IPS-20b (cell line): ENCODE measurements around the gene USP49.
A peak's percentile ranks its signal among the peaks of the same experiment; 100 is the strongest.
"Not testable (repeated sequence)": the region's sequence is repeated elsewhere in the genome, so short reads cannot be mapped to it uniquely, and the experiment has no call there.

Experiments
- H3K27ac ChIP-seq: one replicate; pipeline ENCODE4 v1.5.1; 2013; ENCODE audit warnings: low read length
- H3K27me3 ChIP-seq: 2 replicates; pipeline ENCODE4 v1.6.1; 2013; ENCODE audit warnings: mild to moderate bottlenecking, low read length, inconsistent platforms; ENCODE audit not compliant: insufficient read depth
- H3K36me3 ChIP-seq: 2 replicates; pipeline ENCODE4 v1.6.1; 2013; ENCODE audit warnings: low read depth, mild to moderate bottlenecking, inconsistent platforms, low read length, moderate library complexity; ENCODE audit not compliant: insufficient read depth
- H3K4me1 ChIP-seq: 2 replicates; pipeline ENCODE4 v1.6.1; 2013; ENCODE audit warnings: mild to moderate bottlenecking, control low read depth, inconsistent platforms, low read length, moderate library complexity; ENCODE audit not compliant: insufficient read depth
- H3K4me3 ChIP-seq: 2 replicates; pipeline ENCODE4 v1.5.1; 2013; ENCODE audit warnings: mild to moderate bottlenecking, low read length, inconsistent platforms
- H3K9ac ChIP-seq: 2 replicates; pipeline ENCODE4 v1.6.1; 2013; ENCODE audit warnings: low read depth, mild to moderate bottlenecking, inconsistent platforms, low read length, moderate library complexity
- H3K9me3 ChIP-seq: 2 replicates; pipeline ENCODE4 v1.6.1; 2013; ENCODE audit warnings: mild to moderate bottlenecking, low read depth, low read length, inconsistent platforms; ENCODE audit not compliant: insufficient read depth

USP49 gene

DNA sequence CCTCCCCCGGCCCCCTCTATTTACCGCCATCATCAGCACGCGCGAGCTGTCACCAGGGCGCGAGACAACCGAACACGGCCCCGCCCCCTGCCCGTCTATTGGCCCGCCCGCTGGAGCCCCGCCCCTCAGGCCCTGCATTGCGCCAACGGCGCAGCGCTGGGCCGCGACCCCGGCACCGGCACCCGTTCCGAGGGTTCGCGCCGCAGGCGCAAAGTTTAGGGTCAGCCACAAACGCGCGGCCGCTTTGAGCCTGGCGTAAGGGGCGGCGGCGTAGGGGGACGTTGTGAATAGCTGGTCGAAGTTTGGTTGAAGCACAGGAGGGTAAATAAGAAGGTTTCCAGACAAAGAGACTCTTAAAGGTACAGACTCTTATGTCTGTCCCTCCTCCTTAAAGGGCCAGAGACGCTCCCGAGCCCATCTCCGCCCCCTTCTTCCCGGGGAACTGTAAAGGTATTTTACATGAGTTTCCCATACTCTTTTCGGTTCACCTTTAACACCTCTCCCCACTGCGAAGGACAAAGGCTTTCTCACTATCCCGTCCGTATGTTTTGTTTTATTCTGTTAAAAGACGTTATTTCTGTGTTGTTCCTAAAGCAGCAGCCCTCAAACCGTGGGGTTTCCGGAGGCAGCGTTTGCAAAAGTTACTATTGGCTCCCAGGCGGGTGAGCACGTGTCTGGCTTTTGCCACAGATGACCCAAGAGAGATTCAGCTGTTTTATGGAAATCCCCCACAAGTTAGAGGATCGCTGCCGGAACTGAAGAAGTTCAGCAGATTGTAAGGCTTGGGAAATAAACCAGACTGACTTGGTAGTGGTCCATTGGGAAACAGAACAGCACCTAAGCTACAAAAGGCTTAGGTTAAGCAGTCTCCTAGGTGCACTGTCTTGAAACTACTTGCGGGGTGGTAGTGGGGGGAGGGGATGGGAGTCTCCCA, at the start of gene USP49:
USP49 (minus strand) TSS at position 76 of the 934 bp plus-strand sequence. CDS start 88,392 bp downstream, outside the sequence.
- H3K27me3 ChIP-seq = 0 out of 2 replicates have a peak, but pooled peaks cover 6% of the 10 kb centered on the region
- H3K4me1 ChIP-seq = peaks cover 16% of the 10 kb centered on the region; the same call in 1 of the 2 replicates
- peak within 1 kb of the TSS; percentile 94 for H3K9ac ChIP-seq
- no peaks in the 10 kb centered on the region for H3K36me3 ChIP-seq
- no peaks in the 10 kb centered on the region for H3K9me3 ChIP-seq
- peak within 1 kb of the TSS; percentile 92 for H3K4me3 ChIP-seq
- peak within 1 kb of the TSS; percentile 78 for H3K27ac ChIP-seq

GRCh38 chr6:41943456-41943855, 48.3 kb upstream of the USP49 start:
- H3K4me3 ChIP-seq = no peak overlapping the region
- peaks cover 20% of the 10 kb centered on the region for H3K4me1 ChIP-seq
- no peaks in the 10 kb centered on the region for H3K9me3 ChIP-seq
- H3K9ac ChIP-seq = no peak overlapping the region
- H3K27me3 ChIP-seq = peaks cover 13% of the 10 kb centered on the region; the same call in 1 of the 2 replicates
- H3K36me3 ChIP-seq = no peaks in the 10 kb centered on the region
- H3K27ac ChIP-seq = no peak overlapping the region

- H3K4me1 ChIP-seq = peaks cover 23% of the 10 kb centered on the region
- not testable (repeated sequence) for H3K9ac ChIP-seq, H3K9me3 ChIP-seq, H3K36me3 ChIP-seq, H3K4me3 ChIP-seq, H3K27ac ChIP-seq
- H3K27me3 ChIP-seq = peaks cover 13% of the 10 kb centered on the region; the same call in 1 of the 2 replicates
Measured at GRCh38 chr6:41942882-41943281, 47.7 kb upstream of the USP49 start.

- H3K27me3 ChIP-seq = peaks cover 13% of the 10 kb centered on the region; the same call in 1 of the 2 replicates
- peak overlapping the region; percentile 85 for H3K4me3 ChIP-seq
- no peak overlapping the region for H3K27ac ChIP-seq
- H3K4me1 ChIP-seq = peaks cover 23% of the 10 kb centered on the region
- H3K9me3 ChIP-seq = no peaks in the 10 kb centered on the region
- H3K36me3 ChIP-seq = no peaks in the 10 kb centered on the region
- peak overlapping the region; percentile 1; the same call in 1 of the 2 replicates for H3K9ac ChIP-seq
Measured at GRCh38 chr6:41942067-41942851, 47.1 kb upstream of the USP49 start.

DNA sequence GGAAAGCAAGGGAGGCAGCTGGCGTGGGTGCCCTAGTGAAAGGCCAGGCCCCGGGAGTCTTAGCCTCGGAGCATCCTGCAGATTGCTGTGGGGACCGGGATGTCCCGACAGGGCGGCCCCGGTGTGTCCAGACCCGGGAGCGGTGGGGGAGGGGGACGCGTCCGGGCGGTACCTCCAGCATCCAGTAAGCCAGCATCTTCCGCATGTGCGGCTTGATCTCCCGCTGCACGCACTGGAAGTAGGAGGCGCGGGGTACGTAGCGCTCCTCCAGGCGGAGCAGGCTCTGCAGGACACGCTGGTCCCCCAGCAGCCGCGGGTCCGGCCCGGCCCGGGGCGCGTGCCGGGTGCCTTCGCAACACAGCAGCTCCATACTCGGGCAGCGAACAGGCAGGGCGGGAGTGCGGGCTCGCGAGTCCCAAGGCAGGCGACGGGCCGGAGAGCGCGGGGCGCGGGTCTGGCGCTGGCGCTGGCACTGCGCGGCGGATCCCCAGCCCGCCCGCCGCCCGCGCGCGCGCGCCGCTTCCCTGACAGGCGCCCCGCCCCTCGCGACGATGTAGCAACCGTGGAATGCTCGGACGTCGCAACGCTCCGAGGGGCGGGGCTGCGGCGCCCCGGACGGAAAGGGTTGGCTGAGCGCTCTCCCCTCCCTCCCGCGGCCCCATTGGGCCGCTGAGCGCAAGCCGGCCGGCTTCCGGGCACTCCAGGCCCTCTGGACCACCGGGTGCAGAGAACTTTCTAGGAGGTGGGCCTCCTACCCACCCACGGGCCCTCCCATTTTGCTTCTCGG, 46.3 kb upstream of the USP49 start, which contains the start of gene CCND3:
CCND3 (minus strand) TSS at position 529 of the 787 bp plus-strand sequence; CDS start at position 370, 159 bp downstream.
- H3K4me1 ChIP-seq = peaks cover 23% of the 10 kb centered on the region

DNA sequence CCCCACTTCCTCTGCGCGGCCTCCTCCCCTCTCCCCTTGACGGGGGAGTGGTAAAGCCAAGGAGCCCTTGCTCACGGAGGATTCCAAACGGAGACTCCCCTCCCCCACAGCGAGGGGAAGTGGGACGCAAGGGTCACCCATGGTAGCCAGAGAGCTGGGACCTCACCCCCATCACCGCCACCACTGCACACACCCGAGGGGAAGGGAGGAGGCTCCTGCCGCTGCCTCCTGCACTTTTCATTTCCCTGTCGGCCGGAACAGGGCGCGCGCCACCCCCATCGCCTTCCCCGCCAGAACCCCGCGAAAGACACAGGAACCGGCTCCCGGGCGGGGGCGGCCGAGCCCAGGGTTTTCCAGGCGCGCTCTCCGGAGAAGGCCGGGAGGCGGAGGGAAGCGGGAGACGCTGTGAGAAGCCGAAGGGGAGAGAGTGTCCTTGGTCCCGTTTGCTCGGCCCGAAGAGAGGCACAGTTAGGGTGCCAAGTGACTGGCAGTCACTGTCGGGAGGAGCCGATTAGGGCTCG, 45.6 kb upstream of the USP49 start:
- Histone ChIP-seq H3K27ac (no peak overlapping the region), H3K27me3 (peaks cover 13% of the 10 kb centered on the region; the same call in 1 of the 2 replicates), H3K9ac (peak overlapping the region; percentile 73; the same call in 1 of the 2 replicates), H3K36me3 (peaks cover 9% of the 10 kb centered on the region), H3K9me3 (no peaks in the 10 kb centered on the region), H3K4me1 (peaks cover 23% of the 10 kb centered on the region), H3K4me3 (peak overlapping the region; percentile 85)

More for the DNA sequence above, 46.3 kb upstream of the USP49 start, which contains the start of gene CCND3:
- Histone ChIP-seq H3K27me3 (peaks cover 13% of the 10 kb centered on the region; the same call in 1 of the 2 replicates), H3K27ac (no peak within 1 kb of the TSS), H3K9ac (peak within 1 kb of the TSS; percentile 73; the same call in 1 of the 2 replicates), H3K9me3 (no peaks in the 10 kb centered on the region), H3K4me3 (peak within 1 kb of the TSS; percentile 85), H3K36me3 (peaks cover 7% of the 10 kb centered on the region; the same call in 1 of the 2 replicates)

DNA sequence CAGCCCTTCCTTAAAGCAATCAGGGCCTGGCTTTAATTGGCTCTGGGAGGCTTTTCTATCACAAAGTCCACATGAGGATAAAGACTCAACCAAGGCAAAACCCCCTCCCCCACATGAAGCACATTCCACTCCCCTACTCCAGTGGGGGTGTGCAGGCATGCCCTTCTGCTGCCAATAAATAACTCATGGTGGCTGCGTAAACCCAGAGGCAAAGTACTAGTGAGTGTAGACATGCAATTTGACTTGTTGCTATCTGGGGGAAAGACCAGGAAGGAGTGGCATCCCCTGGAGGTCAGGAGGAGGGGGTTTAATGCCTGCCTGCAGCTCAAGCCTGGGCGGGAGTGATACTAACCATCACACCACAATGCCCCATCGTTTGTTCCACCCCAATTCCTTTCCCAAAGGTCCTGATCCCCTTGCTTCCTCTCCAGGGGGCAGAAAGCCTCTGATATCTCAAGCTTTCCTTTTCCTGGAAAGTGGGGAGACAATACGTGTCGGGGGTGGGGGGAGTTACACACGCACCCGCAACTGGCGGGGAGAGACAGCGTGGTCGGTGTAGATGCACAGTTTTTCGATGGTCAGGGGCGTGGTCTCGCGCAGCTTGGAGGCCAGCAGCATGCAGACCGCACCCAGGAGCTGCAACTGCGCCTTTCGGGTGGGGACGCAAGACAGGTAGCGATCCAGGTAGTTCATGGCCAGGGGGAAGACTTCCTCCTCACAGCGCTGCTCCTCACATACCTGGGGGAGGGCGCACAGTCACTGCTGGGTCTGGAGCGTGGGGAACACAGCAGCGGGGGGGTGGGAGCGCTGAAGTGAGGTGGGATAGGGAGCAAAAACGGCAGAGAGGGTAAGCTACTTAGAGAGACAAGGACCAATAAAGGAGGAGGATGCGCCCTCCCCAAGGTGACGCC, 44.9 kb upstream of the USP49 start:
- Histone ChIP-seq H3K4me3 (peak overlapping the region; percentile 85), H3K4me1 (peaks cover 23% of the 10 kb centered on the region), H3K9ac (peak overlapping the region; percentile 73; the same call in 1 of the 2 replicates), H3K9me3 (no peaks in the 10 kb centered on the region), H3K27ac (no peak overlapping the region), H3K36me3 (peaks cover 16% of the 10 kb centered on the region), H3K27me3 (peaks cover 13% of the 10 kb centered on the region; the same call in 1 of the 2 replicates)

GRCh38 chr6:41939176-41939847, 44.1 kb upstream of the USP49 start:
- Histone ChIP-seq H3K9me3 (no peaks in the 10 kb centered on the region), H3K27me3 (peaks cover 13% of the 10 kb centered on the region; the same call in 1 of the 2 replicates), H3K9ac (peak overlapping the region; percentile 73; the same call in 1 of the 2 replicates), H3K4me3 (peak overlapping the region; percentile 85; the same call in 1 of the 2 replicates), H3K27ac (no peak overlapping the region), H3K4me1 (peaks cover 23% of the 10 kb centered on the region), H3K36me3 (peaks cover 24% of the 10 kb centered on the region)

DNA sequence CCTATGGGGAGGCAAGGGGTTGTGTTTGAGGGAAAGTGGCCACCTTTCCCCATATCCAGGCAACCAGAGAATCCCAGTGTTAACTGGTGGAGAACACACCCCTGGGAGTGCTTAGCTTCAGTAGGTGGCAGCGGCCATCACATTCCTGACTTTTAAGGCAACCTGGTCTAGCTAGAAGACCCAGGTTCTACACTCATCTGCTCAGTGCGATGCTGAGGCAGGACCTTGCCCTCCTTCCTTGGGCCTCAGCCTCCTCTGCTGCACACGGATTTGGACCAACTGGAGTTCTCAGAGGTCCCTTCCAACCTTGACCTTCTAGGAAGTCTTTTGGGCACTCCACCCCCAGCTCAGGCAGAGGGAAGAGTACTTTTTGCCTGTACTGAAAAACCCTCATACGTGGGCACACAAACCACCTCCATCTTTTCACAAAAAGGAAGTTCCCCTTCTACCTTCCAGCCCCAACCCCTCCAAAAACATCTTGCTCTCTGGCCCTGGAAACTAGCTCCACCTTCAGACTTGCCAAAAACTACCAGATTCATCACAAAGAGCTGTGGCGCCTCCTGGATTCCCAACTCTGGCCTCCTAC, 43.5 kb upstream of the USP49 start:
- no peak overlapping the region for H3K27ac ChIP-seq
- peaks cover 13% of the 10 kb centered on the region; the same call in 1 of the 2 replicates for H3K27me3 ChIP-seq
- H3K36me3 ChIP-seq = peaks cover 29% of the 10 kb centered on the region
- peaks cover 23% of the 10 kb centered on the region for H3K4me1 ChIP-seq
- H3K4me3 ChIP-seq = peak overlapping the region; percentile 28; the same call in 1 of the 2 replicates
- H3K9ac ChIP-seq = peak overlapping the region; percentile 14; the same call in 1 of the 2 replicates
- H3K9me3 ChIP-seq = no peaks in the 10 kb centered on the region
